Naive B cell (primary cell): ENCODE results near the gene GGT5. TPM values are rescaled to one million over a fixed set of nuclear protein-coding genes. Genes with fewer than 3 reads are reported as not detected.
A peak's percentile ranks its signal among the peaks of the same experiment; 100 is the strongest.
"Not testable (repeated sequence)": the region's sequence is repeated elsewhere in the genome, so short reads cannot be mapped to it uniquely, and the experiment has no call there.

Source experiments
- ATAC-seq, 2 donors: fragments of 150-1000 bp; cut with Tn5 transposase; 2 replicates each; pipeline ENCODE4 v1.10.0; 2021; ENCODE audit warnings: low read depth in 2 of 2, mild to moderate bottlenecking in 2 of 2, moderate library complexity in 2 of 2
- DNase-seq: peaks from one replicate; pipeline ENCODE4 v3.0.0; 2022
- H3K27ac Mint-ChIP-seq, 6 donors: one replicate each; pipeline ENCODE4 v1.8.0; 2020 to 2022; ENCODE audit warnings: mild to moderate bottlenecking in 6 of 6, mixed read lengths in 6 of 6, moderate library complexity in 5 of 6, inconsistent platforms in 2 of 6
- H3K27me3 Mint-ChIP-seq, 3 donors: one replicate each; pipeline ENCODE4 v1.8.0; 2021 to 2022; ENCODE audit warnings: mixed read lengths in 3 of 3, mild to moderate bottlenecking in 1 of 3
- H3K36me3 Mint-ChIP-seq, 2 donors: one replicate each; pipeline ENCODE4 v1.8.0; 2020 to 2022; ENCODE audit warnings: mixed read lengths in 2 of 2, inconsistent platforms in 1 of 2, mild to moderate bottlenecking in 1 of 2
- H3K4me1 Mint-ChIP-seq, 3 donors: one replicate each; pipeline ENCODE4 v1.8.0; 2020 to 2022; ENCODE audit warnings: mixed read lengths in 3 of 3, inconsistent platforms in 1 of 3, mild to moderate bottlenecking in 1 of 3, moderate library complexity in 1 of 3
- H3K4me3 Mint-ChIP-seq, 8 donors: one replicate each; pipeline ENCODE4 v1.8.0; 2020 to 2022; ENCODE audit warnings: mild to moderate bottlenecking in 8 of 8, mixed read lengths in 8 of 8, moderate library complexity in 8 of 8, inconsistent platforms in 2 of 8
- H3K9me3 Mint-ChIP-seq, 7 donors: one replicate each; pipeline ENCODE4 v1.8.0; 2020 to 2022; ENCODE audit warnings: mixed read lengths in 7 of 7, mild to moderate bottlenecking in 5 of 7, inconsistent platforms in 2 of 7, moderate library complexity in 1 of 7
- polyA plus RNA-seq, 6 donors: library from polyadenylated mRNA; unstranded; fragments of 300-500 nt; fragmentation: Illumina TruSeq; gene quantifications; one replicate each; pipeline ENCODE4 v1.2.3, GENCODE V29; 2021; ENCODE audit warnings: low read depth in 6 of 6

The GGT5 gene
- polyA plus RNA-seq, 6 donors from 2014 or later = not detected

GRCh38 chr22:24186892-24187670 lies 57.8 kb downstream of the GGT5 start:
- no peaks in the 10 kb centered on the region for H3K36me3 Mint-ChIP-seq
- H3K4me1 Mint-ChIP-seq = peaks cover 0 to 7% (median 0%) of the 10 kb centered on the region in 3 donors
- H3K27me3 Mint-ChIP-seq = no peaks in the 10 kb centered on the region
- DNase-seq = no peak
- no peak overlapping the region for H3K27ac Mint-ChIP-seq
- H3K4me3 Mint-ChIP-seq = no peak overlapping the region
- no peak for ATAC-seq
- no peaks in the 10 kb centered on the region for H3K9me3 Mint-ChIP-seq

DNA sequence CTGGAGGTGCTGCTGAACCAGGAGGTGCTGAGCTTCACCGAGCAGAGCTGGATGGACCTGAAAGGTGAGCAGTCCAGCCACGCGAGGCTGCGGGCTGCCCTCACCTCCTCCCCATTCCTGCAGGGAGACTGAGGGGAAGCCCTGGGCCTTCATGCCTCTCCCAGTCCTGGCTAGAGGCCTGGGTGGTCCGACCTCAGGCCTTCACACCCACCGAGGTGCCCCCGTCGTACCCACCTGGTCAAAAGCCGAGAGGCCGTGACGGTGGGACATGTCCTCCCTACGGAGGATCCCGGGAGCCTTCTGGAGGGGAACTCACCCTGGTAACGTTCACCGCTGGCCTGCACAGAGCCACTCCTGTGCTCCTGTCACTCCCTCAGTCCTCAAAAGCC lies 58.5 kb downstream of the GGT5 start:
- H3K4me3 Mint-ChIP-seq = no peak overlapping the region
- DNase-seq (no peak), ATAC-seq (no peak)
- H3K27ac Mint-ChIP-seq = no peak overlapping the region
- peaks cover 0 to 7% (median 0%) of the 10 kb centered on the region in 3 donors for H3K4me1 Mint-ChIP-seq
- no peaks in the 10 kb centered on the region for H3K36me3 Mint-ChIP-seq
- H3K9me3 Mint-ChIP-seq = no peaks in the 10 kb centered on the region
- no peaks in the 10 kb centered on the region for H3K27me3 Mint-ChIP-seq

DNA sequence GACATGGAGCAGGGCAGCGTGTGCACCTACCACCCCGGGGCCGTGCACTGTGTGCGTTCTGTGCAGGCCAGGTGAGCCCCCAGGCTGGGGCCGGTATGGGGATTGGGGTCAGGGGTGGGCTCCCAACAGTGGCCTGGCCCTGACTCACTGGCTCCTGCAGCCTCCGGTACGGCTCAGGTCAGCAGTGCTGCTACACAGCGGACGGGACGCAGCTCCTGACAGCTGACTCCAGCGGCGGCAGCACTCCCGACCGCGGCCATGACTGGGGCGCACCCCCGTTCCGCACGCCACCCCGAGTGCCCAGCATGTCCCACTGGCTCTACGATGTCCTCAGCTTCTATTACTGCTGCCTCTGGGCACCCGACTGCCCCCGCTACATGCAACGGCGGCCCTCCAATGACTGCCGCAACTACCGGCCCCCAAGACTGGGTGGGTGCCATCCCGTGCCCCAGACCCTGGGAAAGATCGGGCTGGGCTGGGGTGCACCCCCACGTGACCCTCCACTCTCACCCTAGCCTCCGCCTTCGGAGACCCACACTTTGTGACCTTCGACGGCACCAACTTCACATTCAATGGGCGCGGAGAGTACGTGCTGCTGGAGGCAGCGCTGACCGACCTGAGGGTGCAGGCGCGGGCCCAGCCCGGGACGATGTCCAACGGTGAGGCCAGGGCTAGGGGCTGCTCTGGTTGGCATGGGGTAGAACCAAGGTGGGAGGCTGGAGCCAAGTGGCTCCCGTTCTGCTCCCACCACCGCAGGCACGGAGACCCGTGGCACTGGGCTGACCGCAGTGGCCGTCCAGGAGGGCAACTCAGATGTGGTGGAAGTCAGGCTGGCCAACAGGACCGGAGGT lies 59.2 kb downstream of the GGT5 start:
- Mint-ChIP-seq H3K36me3 (no peaks in the 10 kb centered on the region), H3K9me3 (no peaks in the 10 kb centered on the region), H3K27me3 (no peaks in the 10 kb centered on the region), H3K4me1 (peaks cover 0 to 7% (median 0%) of the 10 kb centered on the region in 3 donors), H3K4me3 (no peak overlapping the region), H3K27ac (no peak overlapping the region)
- no peak for DNase-seq
- ATAC-seq = no peak

DNA sequence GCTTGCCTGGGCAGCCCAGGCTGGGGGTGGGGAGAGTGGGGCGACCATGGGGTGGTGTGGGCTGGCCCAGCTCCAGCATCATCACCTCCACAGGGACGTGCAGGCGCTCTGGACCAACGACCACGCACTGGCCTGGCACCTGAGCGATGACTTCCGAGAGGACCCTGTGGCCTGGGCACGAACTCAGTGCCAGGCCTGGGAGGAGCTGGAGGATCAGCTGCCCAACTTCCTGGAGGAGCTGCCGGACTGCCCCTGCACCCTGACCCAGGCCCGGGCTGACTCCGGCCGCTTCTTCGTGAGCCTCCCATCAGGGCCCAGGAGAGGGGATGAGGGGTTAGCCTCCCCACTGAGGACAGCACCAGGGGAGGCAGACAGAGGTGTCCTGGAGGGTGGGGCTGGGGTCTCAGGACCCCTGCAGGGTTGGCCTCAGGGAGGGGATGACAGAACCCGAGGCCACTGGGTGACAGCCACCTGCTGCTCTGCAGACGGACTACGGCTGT lies 59.8 kb downstream of the GGT5 start:
- H3K4me1 Mint-ChIP-seq = peaks cover 0 to 7% (median 0%) of the 10 kb centered on the region in 3 donors
- no peak overlapping the region for H3K27ac Mint-ChIP-seq
- no peak for ATAC-seq
- H3K9me3 Mint-ChIP-seq = no peaks in the 10 kb centered on the region
- H3K4me3 Mint-ChIP-seq = no peak overlapping the region
- no peaks in the 10 kb centered on the region for H3K36me3 Mint-ChIP-seq
- no peaks in the 10 kb centered on the region for H3K27me3 Mint-ChIP-seq
- DNase-seq = no peak

GRCh38 chr22:24184057-24184798 lies 60.7 kb downstream of the GGT5 start:
- Mint-ChIP-seq H3K9me3 (no peaks in the 10 kb centered on the region), H3K36me3 (no peaks in the 10 kb centered on the region), H3K4me1 (peaks cover 0 to 7% (median 0%) of the 10 kb centered on the region in 3 donors), H3K4me3 (no peak overlapping the region), H3K27ac (peak overlapping the region in 1 of 6 donors; percentile 10), H3K27me3 (no peaks in the 10 kb centered on the region)
- no peak for DNase-seq
- ATAC-seq = no peak

DNA sequence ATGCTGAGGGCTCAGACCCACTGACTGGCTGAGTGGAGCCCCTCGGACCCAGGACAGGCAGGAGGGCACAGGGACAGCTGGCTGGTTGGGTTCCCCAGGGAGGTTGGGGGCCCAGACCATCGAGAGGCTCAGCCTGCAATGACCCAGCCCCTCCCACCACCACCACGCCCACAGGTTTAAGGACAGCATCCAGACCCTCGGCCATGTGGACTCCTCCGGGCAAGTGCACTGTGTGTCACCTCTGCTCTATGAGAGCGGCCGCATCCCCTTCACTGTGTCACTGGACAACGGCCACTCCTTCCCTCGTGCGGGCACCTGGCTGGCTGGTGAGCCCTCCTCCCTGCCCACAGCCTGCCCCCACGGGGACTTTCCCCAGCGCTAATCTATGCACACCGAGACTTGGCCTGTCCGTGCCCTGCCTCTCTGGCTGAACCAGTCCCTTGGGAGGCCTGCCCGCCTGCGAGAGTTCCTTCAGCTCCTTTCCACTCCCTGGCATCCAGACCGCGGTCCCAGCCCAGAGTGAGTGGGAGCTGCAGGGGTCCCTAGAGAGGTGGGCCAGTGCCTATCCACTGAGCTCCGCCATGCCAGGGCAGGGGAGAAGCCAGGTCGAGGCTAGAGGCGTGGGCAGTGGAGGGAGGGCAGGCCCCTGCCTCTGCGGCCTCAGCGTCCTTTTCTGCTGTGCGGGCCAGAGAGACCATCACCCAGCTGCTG lies 61.4 kb downstream of the GGT5 start:
- no peak overlapping the region for H3K4me3 Mint-ChIP-seq
- peak in 1 of 2 donors; percentile 53 for ATAC-seq
- no peaks in the 10 kb centered on the region for H3K36me3 Mint-ChIP-seq
- no peaks in the 10 kb centered on the region for H3K9me3 Mint-ChIP-seq
- H3K4me1 Mint-ChIP-seq = peaks cover 0 to 7% (median 0%) of the 10 kb centered on the region in 3 donors
- H3K27ac Mint-ChIP-seq = no peak overlapping the region
- no peak for DNase-seq
- H3K27me3 Mint-ChIP-seq = no peaks in the 10 kb centered on the region

DNA sequence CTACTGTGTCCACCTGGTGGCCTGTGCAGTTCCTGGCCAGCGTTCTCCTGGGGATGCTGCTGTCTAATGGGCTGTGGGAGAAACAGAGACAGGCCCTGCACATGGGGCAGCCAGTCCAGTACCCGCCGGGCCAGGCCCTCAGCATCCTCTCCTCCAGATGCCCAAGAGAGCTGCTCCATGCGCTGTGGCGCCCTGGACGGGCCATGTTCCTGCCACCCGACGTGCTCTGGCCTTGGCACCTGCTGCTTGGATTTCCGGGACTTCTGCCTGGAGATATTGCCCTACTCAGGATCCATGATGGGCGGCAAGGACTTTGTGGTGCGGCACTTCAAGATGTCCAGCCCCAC lies 62.0 kb downstream of the GGT5 start:
- ATAC-seq, H3K9me3 Mint-ChIP-seq, H3K4me1 Mint-ChIP-seq, H3K4me3 Mint-ChIP-seq, H3K27me3 Mint-ChIP-seq, H3K36me3 Mint-ChIP-seq, DNase-seq: not testable (repeated sequence)
- H3K27ac Mint-ChIP-seq = peak overlapping the region in 1 of 6 donors; percentile 18

DNA sequence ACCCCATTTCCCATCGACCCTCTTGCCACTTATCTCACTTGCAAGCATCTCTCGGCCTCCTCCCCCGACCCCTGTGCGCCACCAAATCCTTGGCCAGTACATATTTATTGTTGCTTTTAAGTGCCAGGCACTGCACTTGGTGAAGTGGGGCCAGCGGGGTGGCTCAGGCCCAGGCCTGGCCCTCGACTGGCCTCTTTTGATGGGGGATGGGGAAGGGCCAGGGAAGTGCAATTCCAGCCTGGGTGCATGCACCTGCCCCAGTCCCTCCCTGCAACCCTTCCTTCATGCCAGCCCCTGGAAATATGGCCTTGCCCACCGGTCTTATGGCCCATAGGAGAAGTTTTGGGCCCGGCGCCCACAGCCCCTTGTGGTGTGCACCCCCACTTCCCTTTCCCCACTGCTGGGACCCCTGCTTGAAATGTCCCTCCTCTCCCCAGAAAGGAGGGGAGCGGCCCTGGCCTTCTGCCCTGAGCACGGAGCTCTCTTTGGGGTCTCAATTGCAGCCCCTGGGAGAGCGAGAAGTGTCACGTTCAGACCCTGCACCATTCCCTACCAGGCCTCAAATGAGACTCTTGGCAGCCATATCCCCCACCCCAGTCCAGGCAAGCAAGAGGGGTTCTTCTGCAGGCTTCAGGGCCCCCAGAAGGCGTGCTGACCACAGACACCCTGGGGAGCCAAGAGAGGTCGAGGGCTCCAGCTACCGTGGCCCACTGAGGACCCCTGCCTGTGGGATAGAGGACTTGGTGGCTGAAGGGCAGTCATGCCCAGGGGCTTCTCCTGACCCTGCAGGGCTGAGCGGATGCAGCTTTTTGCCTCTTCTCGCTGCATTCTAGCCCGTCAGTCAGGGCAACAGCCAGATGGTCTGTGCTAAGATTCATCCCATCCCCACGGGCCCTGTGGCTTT lies 62.6 kb downstream of the GGT5 start:
- Mint-ChIP-seq H3K4me1 (peaks cover 0 to 7% (median 0%) of the 10 kb centered on the region in 3 donors), H3K27ac (peak overlapping the region in 1 of 6 donors; percentile 18), H3K36me3 (no peaks in the 10 kb centered on the region), H3K4me3 (no peak overlapping the region), H3K27me3 (no peaks in the 10 kb centered on the region), H3K9me3 (no peaks in the 10 kb centered on the region)
- ATAC-seq = no peak
- DNase-seq = no peak

- H3K4me1 Mint-ChIP-seq = peaks cover 0 to 7% (median 0%) of the 10 kb centered on the region in 3 donors
- no peaks in the 10 kb centered on the region for H3K9me3 Mint-ChIP-seq
- DNase-seq (no peak), ATAC-seq (no peak)
- H3K4me3 Mint-ChIP-seq = no peak within 1 kb of the TSS
- H3K36me3 Mint-ChIP-seq = no peaks in the 10 kb centered on the region
- H3K27me3 Mint-ChIP-seq = no peaks in the 10 kb centered on the region
- H3K27ac Mint-ChIP-seq = peak within 1 kb of the TSS in 1 of 6 donors; percentile 24
These were observed 63.5 kb downstream of the GGT5 start, which contains the start of gene SUSD2 for GRCh38 chr22:24181088-24181995. Gene SUSD2 (plus strand): TSS chr22:24181487. CDS start chr22:24181520, 33 bp downstream.

DNA sequence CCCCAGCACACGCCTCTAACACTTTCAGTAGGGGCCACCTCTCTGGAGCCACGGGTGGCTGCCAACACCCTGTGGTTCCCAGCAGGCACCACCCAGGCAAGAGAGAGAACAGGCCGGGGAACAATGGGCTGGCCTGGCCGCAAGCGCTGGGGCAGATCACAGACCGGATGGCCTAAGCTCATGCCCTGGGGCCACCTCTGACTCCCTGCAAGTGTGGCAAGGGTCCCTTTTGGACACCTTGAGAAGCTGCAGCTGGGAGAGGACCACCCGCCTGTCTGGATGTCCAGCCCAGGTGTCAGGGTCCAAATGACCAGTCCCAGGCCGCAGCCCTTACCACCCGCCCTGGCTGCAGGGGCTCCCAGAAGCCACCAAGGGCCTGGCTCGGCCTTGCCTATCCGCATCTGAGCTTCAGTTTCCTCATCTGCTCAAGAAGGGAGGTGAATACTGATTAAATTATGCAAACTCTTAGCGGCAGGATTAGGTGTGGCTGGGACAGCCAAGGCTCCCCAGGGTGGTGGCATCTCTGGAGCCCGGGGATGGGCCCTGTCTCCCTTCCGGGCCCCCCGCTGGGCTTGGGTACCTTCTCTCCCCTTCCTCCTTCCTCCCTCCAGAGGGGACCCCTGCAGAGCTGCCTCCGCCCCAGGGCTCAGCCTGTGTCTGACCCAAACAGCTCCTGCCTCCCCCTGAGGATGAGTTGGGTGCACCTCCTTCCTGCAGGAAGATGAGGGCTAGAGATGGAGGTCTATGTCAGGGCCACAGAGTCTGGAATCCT lies 64.4 kb downstream of the GGT5 start:
- no peak for DNase-seq
- no peak for ATAC-seq
- Mint-ChIP-seq H3K27me3 (no peaks in the 10 kb centered on the region), H3K4me1 (peaks cover 0 to 7% (median 0%) of the 10 kb centered on the region in 3 donors), H3K9me3 (no peaks in the 10 kb centered on the region), H3K27ac (peak overlapping the region in 1 of 6 donors; percentile 24), H3K4me3 (no peak overlapping the region), H3K36me3 (no peaks in the 10 kb centered on the region)
